ENCODE results near the gene ANTXR2. TPM values are rescaled to one million over a fixed set of nuclear protein-coding genes. Genes with fewer than 3 reads are reported as not detected.

ANTXR2 gene
- total RNA-seq, 1 experiment from 2014 or later = 4.4 TPM

DNA sequence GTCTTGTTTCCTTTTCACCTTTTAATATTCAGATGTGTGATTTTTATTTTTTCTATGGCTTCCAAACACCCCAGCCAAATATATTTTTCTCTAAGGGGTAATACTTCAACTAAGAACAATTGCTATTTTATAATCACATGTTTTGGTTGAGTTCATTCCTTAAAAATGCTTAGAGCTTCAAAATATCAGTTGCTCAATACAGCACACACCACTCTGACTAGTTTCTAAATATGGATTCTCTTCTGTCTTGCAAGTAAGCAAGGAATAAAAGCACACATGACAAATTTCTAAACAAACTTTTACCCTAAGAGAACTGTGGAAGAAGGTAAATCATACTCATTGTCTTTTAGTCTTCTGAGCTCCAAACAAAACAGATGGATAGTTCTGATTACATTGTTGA is 27.2 kb downstream of the ANTXR2 start:
- peak; percentile 20 for DNase-seq (ENCODE audit: low read depth, low spot score)
- in situ Hi-C loops (cut with HindIII; ENCODE audit: low pct_unique_long_range_greater_than_20kb, low sequenced_read_pairs) = no loop called here

- in situ Hi-C loops (cut with HindIII; ENCODE audit: low pct_unique_long_range_greater_than_20kb, low sequenced_read_pairs) = no loop called here
- DNase-seq (ENCODE audit: low read depth, low spot score) = no peak
Observed at GRCh38 chr4:80043541-80043940, 29.5 kb downstream of the ANTXR2 start.

DNA sequence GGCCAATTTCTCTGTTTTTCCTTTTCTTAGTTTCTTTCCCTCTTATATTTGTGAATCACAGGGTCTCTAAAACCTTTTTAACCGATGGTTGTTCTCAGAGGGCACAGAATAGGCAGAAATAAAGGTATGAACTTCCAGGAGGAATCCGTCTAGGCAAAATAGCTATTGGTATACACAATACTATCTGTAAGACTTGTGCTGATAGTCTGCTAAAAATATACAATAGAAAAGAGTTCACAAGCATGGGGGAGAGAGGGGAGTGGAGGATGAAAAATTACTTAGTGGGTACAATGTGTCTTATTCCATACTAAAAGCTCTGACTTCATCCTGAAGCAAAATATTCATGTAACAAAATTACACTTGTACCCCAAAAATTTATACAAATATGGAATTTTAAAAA is 30.2 kb downstream of the ANTXR2 start:
- in situ Hi-C loops (cut with HindIII; ENCODE audit: low pct_unique_long_range_greater_than_20kb, low sequenced_read_pairs) = no loop called here
- no peak for DNase-seq (ENCODE audit: low read depth, low spot score)

DNA sequence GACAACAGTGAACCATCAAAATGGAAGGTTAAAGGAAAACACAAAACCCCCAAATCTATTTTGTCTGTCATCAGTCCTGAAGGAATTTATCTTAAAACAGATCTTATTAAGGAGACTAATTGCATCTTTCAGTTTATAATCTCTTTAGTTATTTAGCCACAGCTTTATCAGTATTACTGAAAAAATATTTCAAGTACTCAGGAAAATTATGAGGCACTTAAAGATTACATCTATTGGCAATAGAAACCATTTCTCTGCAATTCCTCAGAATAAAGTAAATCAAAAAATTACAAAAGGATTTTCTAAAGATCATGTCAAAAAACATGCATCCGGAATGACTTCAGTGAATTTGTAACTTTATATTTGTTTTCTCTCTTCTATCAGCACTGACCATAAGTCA is 35.2 kb downstream of the ANTXR2 start:
- in situ Hi-C loops (cut with HindIII; ENCODE audit: low pct_unique_long_range_greater_than_20kb, low sequenced_read_pairs) = no loop called here

DNA sequence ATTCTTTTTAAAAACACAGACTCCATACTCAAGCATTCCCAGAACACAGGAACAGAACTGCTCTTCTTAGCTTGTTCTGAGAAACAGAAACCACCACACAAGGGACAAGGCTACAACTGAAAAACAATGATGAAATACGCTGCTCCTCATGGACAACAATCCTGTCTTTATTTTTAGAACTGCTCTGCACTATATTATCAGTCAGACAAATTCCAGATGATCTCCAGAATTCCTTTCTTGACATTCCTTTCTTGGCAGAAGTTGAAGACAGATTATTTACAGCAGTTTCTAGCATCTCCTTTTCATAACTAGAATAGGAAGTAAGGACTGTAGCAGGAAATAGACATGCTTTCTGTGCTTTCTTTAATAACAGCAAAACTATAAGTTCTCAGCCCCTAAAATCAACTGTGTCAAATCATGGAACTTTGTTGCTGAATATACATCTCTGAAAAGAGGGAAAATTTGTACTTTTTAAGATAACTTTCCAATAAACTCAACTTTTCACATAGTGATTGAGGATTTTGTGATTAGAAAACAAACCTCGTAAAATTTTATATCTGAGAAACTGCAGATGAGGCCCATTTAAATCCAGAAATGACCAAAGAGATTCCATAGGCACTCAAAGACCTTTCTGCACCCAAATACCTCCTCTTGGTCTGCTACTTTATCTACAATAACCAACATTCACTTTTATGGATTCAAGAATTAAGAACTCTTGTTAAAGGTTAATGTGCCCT is 35.9 kb downstream of the ANTXR2 start:
- in situ Hi-C loops (cut with HindIII; ENCODE audit: low pct_unique_long_range_greater_than_20kb, low sequenced_read_pairs) = no loop called here
- DNase-seq (ENCODE audit: low read depth, low spot score) = peak; percentile 82

More for the DNA sequence above, 35.2 kb downstream of the ANTXR2 start:
- DNase-seq (ENCODE audit: low read depth, low spot score) = no peak

DNA sequence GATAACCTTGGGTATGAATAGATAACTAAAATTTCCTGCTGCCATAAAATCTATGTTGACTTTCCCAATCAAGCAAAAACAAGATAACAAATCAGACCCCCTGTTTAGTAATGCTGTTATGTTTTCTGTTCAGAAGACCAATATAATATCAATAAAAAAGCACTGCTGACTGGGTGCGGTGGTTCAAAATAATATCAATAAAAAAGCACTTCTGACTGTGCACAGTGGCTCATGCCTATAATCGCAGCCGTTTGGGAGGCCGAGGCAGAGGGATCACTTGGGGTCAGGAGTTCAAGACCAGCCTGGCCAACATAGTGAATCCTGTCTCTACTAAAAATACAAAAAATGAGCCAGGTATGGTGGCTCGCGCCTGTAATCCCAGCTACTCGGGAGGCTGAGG is 36.7 kb downstream of the ANTXR2 start:
- no peak for DNase-seq (ENCODE audit: low read depth, low spot score)
- in situ Hi-C loops (cut with HindIII; ENCODE audit: low pct_unique_long_range_greater_than_20kb, low sequenced_read_pairs) = no loop called here

- DNase-seq (ENCODE audit: low read depth, low spot score) = no peak
- in situ Hi-C loops (cut with HindIII; ENCODE audit: low pct_unique_long_range_greater_than_20kb, low sequenced_read_pairs) = no loop called here
Observed at GRCh38 chr4:80035336-80035735, 37.7 kb downstream of the ANTXR2 start.

DNA sequence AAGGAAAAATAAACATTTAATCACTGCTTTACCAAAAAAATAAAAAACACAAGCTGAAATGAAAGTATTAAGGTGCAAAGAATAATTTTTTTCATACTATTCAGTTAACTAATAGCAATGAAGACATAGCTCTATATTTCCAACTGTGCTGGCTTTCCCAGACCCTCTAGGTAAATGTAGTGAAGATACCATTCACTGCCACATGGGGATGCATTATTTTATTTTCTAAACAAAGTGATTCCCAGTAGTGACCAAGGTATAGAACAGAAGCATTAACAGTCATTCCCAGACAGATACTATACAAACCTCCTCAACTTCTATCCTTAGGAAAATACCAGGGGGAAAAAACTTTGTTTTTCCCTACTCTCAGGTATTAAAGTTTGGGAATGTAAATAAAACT is 39.4 kb downstream of the ANTXR2 start:
- DNase-seq (ENCODE audit: low read depth, low spot score) = peak; percentile 26
- in situ Hi-C loops (cut with HindIII; ENCODE audit: low pct_unique_long_range_greater_than_20kb, low sequenced_read_pairs) = no loop called here

- in situ Hi-C loops (cut with HindIII; ENCODE audit: low pct_unique_long_range_greater_than_20kb, low sequenced_read_pairs) = no loop called here
- DNase-seq (ENCODE audit: low read depth, low spot score) = no peak
Observed at GRCh38 chr4:80029364-80029763, 43.7 kb downstream of the ANTXR2 start.

- in situ Hi-C loops (cut with HindIII; ENCODE audit: low pct_unique_long_range_greater_than_20kb, low sequenced_read_pairs) = no loop called here
- DNase-seq (ENCODE audit: low read depth, low spot score) = no peak
Observed at GRCh38 chr4:80027611-80028010, 45.4 kb downstream of the ANTXR2 start.

DNA sequence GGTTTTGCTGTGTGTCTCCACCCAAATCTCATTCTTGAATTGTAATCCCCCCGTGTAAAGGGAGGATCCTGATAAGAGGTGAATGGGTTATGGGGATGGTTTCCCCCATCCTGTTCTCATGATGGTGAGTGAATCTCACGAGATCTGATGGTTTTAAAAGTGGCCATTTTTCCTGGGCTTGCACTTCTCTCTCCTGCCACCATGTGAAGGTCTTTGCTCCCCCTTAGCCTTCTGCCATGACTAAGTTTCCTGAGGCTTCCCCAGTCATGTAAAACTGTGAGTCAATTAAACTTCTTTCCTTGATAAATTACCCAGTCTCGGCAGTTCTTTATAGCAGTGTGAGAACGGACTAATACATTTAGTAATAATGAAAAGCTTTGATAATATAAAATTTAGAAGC is 46.9 kb downstream of the ANTXR2 start:
- in situ Hi-C loops (cut with HindIII; ENCODE audit: low pct_unique_long_range_greater_than_20kb, low sequenced_read_pairs) = no loop called here
- peak; percentile 20 for DNase-seq (ENCODE audit: low read depth, low spot score)

- in situ Hi-C loops (cut with HindIII; ENCODE audit: low pct_unique_long_range_greater_than_20kb, low sequenced_read_pairs) = no loop called here
- DNase-seq (ENCODE audit: low read depth, low spot score) = no peak
Observed at GRCh38 chr4:80024335-80024734, 48.7 kb downstream of the ANTXR2 start.

DNA sequence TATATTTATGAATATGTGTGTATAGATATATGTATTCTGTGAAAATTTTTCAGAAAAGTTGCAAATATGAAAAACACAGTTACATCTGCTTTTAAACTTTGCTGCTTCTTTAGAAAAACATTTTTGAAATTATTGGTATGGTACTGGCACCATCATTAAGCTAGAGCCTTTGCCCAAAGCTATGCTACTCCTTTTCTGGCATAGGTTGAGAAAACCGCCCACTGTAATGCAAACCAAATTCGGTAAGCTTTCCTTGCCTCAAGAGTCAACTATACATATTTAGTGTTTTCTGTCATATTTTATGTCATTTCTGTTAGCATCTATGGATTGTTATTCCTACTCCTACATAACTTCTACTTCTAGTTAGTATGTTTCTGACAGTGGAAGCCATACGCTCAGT is 50.7 kb downstream of the ANTXR2 start:
- DNase-seq (ENCODE audit: low read depth, low spot score) = no peak
- in situ Hi-C loops (cut with HindIII; ENCODE audit: low pct_unique_long_range_greater_than_20kb, low sequenced_read_pairs) = no loop called here

GRCh38 chr4:80017125-80017854 is 55.7 kb downstream of the ANTXR2 start:
- in situ Hi-C loops (cut with HindIII; ENCODE audit: low pct_unique_long_range_greater_than_20kb, low sequenced_read_pairs) = no loop called here
- DNase-seq (ENCODE audit: low read depth, low spot score) = no peak

GRCh38 chr4:80016506-80016905 is 56.5 kb downstream of the ANTXR2 start:
- in situ Hi-C loops (cut with HindIII; ENCODE audit: low pct_unique_long_range_greater_than_20kb, low sequenced_read_pairs) = no loop called here
- no peak for DNase-seq (ENCODE audit: low read depth, low spot score)

GRCh38 chr4:80015407-80016189 is 57.4 kb downstream of the ANTXR2 start:
- in situ Hi-C loops (cut with HindIII; ENCODE audit: low pct_unique_long_range_greater_than_20kb, low sequenced_read_pairs) = no loop called here
- no peak for DNase-seq (ENCODE audit: low read depth, low spot score)

DNA sequence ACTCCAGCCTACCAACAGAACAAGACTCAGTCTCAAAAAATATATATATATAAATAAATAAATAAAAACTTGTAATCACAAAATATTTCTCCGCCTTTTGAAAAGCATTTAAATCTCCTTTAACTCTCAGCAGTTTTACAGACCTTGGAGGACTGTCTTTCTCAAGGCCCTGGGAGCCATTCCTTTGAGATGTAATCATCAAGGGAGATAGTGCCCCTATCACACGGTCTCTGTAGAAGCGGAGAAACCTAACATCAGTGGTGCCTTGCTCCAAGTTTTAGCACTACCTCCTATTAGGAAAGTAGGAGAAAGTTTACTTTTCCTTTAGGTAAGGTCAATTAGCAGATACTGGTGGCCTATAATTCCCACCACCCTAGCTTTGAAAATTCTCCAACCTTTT is 58.5 kb downstream of the ANTXR2 start:
- in situ Hi-C loops (cut with HindIII; ENCODE audit: low pct_unique_long_range_greater_than_20kb, low sequenced_read_pairs) = no loop called here
- DNase-seq (ENCODE audit: low read depth, low spot score) = no peak

- no peak for DNase-seq (ENCODE audit: low read depth, low spot score)
- in situ Hi-C loops (cut with HindIII; ENCODE audit: low pct_unique_long_range_greater_than_20kb, low sequenced_read_pairs) = no loop called here
Observed at GRCh38 chr4:80012291-80012690, 60.7 kb downstream of the ANTXR2 start.
